ENCODE results near the gene LSMEM2.
A peak's percentile ranks its signal among the peaks of the same experiment; 100 is the strongest.

Gene LSMEM2

DNA sequence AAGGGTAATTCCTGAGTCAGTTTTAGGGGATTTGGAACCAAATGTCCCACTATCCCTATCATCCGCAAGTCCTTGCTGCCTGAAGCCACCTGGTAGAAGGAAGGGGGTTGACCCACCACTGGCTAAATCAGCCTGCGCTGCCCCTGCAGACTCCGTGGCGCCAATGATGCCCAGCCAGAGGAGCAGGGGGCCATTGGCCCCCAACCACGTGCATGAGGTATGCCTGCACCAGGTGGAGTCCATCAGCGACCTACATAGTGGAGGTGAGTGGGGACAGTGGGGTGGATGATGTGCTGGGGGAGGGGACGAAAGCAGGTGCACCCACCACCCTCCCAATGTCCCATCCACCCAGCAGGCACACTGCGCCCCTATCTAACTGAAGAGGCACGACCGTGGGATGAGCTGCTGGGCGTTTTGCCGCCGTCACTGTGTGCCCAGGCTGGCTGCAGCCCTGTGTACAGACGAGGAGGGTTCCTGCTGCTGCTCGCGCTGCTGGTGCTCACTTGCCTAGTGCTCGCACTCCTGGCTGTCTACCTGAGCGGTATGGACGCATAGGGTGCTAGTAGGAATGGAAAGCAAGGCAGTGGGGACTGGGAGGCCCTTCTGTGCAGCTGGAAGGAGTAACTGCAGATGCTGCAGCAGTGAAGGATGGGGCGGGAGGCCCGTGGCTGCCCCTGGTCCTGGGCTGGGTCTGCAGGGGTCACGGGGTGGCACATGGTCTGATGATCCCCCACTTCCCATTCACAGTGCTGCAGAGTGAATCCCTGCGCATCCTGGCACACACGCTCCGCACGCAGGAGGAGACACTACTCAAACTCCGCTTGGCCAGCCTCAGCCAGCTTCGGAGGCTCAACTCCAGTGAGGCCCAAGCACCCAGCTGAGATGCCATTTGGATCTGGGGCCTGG is 7.7 kb downstream of the LSMEM2 start:
- FAIRE-seq = no peak

- FAIRE-seq = no peak
These were observed 8.4 kb downstream of the LSMEM2 start for GRCh38 chr3:50287262-50287661.

DNA sequence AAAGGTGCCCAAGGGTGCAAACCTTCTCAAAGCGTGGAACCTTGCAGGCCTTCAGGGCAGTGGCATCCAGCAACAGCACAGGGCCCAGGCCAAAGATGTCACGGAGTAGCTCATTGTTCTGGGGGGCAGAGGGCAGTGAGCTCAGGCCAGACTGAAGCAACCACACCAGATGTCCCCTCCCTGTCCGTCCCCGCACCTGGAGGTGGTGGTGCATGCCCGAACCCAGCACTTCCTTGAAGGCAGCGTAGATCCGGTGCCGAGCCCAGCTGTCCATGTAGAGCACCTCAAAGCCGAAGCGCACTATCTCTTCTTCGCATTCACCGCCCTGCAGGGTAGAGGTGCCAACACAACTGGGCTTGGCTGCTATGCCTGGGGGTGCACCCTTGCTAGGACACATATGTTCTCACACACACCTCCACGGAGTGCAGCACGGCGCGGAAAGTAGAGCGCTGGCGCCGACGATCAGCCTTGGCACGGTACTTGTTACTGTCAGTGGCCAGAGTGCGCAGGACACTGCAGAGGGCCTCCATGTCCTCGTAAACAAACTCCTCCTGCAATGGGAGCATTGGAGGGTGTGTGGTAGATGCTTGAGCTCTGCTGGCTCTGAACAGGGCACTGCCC is 9.6 kb downstream of the LSMEM2 start:
- no peak for FAIRE-seq

- no peak for FAIRE-seq
These were observed 10.2 kb downstream of the LSMEM2 start for GRCh38 chr3:50289130-50289529.

GRCh38 chr3:50290161-50290641 is 11.3 kb downstream of the LSMEM2 start:
- no peak for FAIRE-seq

DNA sequence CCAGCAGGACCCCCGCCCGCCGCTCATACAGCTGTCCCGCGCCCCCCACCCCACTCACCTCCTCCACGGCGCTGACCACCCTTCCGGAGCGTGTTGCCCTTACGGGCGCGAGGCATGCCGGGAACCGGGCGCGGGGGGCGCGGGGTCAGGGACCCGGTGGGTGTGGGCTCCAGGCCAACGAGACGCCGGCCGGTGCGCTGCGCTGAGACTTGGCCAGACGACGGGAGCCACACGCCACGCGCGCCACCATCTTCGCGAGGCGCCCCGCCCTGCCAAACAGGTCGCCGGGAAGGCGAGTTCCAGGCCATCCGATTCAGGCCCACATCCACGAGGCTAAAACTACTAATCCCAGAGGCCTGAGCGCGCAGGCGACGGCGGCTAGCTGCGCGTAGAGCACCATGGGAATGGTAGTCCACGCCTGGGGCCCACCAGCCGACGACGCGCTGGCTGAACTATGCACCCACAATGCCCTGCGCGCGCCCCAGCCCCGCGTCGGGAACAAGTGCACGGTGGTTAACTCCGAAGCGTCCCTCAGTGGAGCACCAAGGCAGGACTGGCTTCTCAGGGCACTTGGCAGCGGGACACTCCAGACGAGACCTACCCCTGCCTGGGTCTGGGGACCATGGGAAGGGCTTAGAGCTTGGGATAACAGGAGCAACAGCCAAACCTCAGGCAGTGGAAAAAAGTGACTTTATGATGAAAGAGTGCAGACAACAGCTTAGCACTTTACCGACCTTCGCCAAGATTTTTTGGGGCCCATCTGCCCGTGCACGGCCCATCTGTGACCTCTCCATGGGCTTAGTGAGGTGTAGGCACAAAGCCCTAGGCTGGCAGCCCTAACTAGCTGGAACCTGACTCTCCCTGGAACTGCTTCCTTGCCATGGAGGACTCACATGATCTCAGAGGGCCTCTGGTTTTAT is 13.5 kb downstream of the LSMEM2 start, which contains the start of gene IFRD2:
TSS of gene IFRD2 (minus strand) at position 271 of the 920 bp plus-strand sequence. CDS start at position 116, 155 bp downstream.
- FAIRE-seq = peak; percentile 84

DNA sequence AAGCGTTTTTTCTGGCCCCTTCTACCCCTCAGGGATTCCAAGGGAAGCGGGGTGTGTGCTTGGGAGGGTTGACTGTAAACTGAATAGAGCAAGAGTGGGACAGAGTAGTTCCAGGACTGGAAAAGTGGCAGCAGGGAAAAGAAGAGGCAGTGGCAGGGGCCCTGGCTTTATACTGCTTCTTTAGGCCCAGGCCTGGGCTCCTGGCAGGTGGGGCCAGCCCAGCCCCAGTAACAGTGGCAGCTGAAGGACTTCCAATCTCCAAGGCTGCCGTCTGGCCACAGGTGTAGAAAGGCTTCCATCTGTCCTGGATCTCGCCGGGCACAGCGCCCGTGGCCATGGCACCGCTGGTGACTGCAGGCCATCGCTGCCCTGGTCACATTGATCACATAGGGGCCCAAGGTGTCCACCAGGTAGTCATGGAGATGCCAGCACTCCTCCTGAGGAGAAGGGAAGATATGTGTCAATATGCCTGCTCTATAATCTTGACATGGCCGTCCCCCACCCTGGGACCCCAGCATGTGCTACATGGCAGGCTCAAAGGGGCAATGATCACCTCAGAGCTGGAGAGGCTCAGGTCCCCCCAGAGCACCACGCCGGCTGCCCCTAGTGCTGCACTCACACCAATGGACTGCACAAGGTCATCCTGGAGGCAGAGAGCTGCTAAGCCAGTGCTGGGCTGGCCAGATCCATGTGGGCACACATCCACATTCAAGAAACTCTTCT is 14.4 kb downstream of the LSMEM2 start:
- FAIRE-seq = no peak

DNA sequence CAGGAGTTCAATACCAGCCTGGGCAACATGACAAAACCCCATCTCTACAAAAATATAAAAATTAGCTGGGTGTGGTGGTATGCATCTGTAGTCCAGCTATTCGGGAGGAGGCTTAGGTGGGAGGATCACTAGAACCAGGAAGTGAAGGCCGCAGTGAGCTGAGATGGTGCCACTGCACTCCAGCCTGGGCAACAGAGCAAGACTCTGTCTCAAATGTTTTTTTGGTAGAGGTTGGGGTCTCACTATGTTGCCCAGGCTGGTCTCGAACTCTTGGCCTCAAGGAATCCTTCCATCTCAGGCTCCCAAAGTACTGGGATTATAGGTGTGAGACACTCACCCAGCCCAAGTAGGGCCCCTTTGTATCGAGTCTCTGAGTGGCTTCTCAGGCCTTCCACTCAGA is 15.2 kb downstream of the LSMEM2 start:
- no peak for FAIRE-seq

DNA sequence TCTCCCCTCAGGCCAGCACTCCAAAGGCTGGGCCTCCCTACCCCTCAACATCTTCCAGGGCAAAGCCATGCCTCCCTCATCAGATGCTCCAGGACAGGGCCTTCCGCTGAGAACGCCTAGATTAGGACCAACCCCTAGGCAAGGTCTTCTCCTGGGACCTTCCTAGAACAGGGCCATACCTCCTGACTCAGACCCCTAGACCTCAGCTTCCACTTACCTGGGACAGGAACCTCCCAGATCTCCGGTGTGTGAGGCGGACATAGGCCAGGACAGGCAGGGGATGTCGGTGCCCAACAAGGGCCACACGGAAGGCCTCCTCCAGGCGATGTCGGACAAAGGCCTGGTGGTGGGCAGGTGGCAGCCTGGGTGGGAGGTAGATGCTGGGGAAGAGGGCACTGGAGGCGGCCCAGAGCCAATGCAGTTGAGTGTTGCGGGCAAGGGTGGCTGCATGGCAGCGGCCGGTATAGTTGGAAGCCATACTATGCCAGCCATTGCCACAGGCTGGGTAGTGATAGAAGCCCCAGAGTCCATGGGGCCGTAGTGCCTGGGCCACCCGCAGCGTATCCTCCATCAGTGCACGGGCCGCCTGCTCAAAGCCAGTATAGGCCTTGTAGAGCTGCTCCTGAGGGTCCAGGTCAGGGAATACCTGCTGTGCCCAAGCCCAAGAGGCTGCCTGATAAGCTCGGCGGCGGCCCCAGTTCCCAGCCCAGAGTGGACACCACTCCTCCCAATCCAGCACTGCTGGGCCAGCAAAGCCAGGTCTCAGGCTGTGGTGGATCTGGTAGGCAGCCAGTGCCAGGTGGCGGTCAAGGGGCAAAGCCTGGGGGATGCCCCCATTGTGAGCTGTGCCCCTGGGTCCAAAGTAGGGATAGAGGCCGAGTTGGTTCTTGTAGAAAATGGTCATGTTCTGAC is 15.9 kb downstream of the LSMEM2 start:
- no peak for FAIRE-seq

DNA sequence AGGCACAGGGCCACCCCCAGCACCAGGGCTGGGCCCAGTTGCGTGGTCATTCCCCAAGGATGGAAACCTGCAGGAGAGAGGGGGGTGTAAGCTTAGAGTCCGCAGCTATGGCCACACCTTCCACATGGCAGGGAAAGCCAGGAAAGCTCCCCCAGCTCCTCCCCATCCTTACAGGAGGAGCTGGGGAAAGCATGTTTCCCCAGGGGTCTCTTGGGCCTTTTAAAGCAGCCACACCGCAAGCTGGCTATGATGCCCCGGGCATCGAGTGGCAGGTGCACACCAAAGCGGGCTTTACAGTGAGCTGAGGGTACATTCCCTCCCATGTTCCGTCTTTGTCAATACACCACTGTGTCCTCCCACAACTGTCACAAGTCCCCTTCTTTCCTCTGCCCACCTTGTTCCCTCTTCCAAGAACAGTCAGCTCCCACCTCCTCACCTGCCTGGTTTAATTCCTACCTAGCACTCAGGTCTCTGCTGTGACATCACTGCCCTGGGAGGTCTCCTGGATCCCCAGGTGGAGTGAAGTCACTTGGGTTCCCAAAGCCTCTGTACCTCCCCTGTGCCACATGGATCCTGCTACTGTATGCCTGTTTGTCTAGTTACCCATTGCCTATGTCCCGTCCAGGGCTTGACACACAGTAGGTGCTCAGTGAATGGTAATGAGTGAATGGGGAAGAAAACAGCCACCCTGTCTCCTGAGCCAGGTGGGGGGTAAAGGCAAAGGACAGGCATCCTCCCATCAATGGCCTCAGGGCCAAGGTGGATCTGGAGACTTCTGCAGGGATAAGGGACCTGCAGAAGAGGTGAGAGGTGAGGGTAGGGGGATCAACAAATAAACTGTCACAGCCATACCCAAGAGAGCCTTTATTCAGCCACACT is 16.9 kb downstream of the LSMEM2 start:
- no peak for FAIRE-seq

- FAIRE-seq = no peak
These were observed 18.0 kb downstream of the LSMEM2 start for GRCh38 chr3:50296721-50297383.

DNA sequence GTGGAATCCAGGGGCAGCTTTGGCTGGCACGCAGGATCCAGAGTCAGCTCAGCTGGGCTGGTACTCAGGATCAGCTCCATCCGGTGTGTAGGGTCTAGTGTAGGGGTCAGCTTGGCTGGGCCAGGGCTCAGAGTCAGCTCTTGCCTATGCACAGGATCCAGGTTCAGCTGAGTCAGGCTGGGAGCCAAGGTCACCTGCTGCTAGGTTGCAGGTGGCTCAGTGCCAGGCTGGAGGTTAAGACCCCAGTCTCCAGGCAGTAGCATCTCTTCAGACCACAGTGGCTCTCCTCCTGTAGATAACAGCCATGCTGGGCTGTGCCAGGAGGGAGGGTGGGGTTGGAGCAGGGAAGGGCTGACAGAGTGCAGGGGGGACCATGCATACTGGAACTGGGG is 18.5 kb downstream of the LSMEM2 start:
- FAIRE-seq = no peak

GRCh38 chr3:50297896-50298725 is 19.2 kb downstream of the LSMEM2 start:
- no peak for FAIRE-seq

DNA sequence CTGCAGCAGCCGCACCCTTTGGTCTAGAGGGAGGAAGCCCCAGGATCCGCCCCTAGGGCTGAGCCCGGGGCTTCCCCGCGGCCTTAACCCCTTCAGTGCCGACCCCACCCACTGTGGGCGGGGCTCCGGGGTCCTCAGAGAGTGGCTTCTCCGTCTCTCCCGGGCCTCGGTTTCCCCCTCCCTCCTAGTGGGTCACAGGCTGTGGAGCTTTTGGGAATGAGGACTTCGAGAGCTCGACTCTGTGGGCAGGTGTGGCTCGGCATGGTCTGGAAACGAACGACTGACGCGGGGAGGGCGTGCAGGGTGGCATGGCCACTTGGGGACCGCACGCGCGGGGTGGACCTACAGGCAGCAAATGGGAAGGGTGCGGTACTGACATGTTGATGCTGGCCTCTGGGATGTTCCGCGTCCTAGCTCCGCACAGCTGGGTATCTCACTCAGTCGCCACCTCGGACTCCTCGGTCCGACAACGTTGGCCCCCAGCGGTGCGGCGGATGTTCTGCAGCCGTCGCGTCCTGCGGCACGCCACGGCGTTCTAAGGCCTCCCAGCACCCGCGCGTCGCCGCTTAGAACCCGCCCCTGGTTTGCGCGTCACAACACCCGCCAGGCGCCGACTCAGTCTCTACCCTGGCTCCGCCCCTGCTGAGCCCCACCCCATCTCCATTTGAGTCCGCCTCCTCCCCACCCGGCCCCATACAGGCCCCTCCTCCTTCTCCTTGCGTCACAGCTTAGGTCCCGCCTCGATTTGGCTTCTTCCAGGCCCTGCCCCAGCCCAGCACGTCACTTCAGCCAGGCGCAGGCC is 20.1 kb downstream of the LSMEM2 start, which contains the start of the genes HYAL3 and NAA80:
TSS of gene HYAL3 (minus strand) at position 570 of the 802 bp plus-strand sequence. CDS start 3,803 bp downstream, outside the sequence.
TSS of gene NAA80 (minus strand) at position 570 of the 802 bp plus-strand sequence. CDS start 1,942 bp downstream, outside the sequence.
- peak; percentile 56 for FAIRE-seq

GRCh38 chr3:50299638-50299928 is 20.7 kb downstream of the LSMEM2 start:
- FAIRE-seq = no peak

- FAIRE-seq = no peak
These were observed 21.2 kb downstream of the LSMEM2 start for GRCh38 chr3:50299929-50300680.

Data from islet of Langerhans (tissue), 1 donor.